Body of pancreas (tissue), 4 donors: ENCODE measurements around the gene KIDINS220.

Experiments used
- CTCF ChIP-seq, 7 experiments: fragments of 450-650 bp in 4 of 7; fragments of 200-600 bp in 3 of 7; sonication (generic) in 3 of 7; IDR thresholded peaks; one replicate each; pipeline ENCODE4 v1.5.1; 2016 to 2019; ENCODE audit warnings: antibody characterized with exemption in 7 of 7
- POLR2A ChIP-seq, 3 donors: fragments of 450-650 bp; IDR thresholded peaks; one replicate each; pipeline ENCODE4 v1.6.1; 2016; ENCODE audit warnings: antibody characterized with exemption in 3 of 3, mild to moderate bottlenecking in 2 of 3

GRCh38 chr2:8774371-8774770, 63.0 kb downstream of the KIDINS220 start:
- TF ChIP-seq CTCF (IDR thresholded peaks at IDR 0.05) = no peak
- TF ChIP-seq POLR2A (IDR thresholded peaks at IDR 0.05) = no peak
